Panc1 (cell line): ENCODE results near the gene TTC29.

Experiments
- POLR2AphosphoS5 ChIP-seq: IDR thresholded peaks from 2 replicates; pipeline ENCODE4 v1.6.1; 2012; ENCODE audit warnings: mild to moderate bottlenecking, low read depth, low read length, moderate library complexity
- TF ChIP-seq, protein P1 (sequence below), 2 experiments: IDR thresholded peaks; 2 replicates each; pipeline ENCODE4 v1.6.1; 2011 to 2012; ENCODE audit warnings: low read depth in 2 of 2, control low read depth in 1 of 2, low read length in 1 of 2, mild to moderate bottlenecking in 1 of 2, moderate library complexity in 1 of 2; ENCODE audit not compliant: insufficient read depth in 1 of 2
- TF ChIP-seq, protein P2 (sequence below): fragments of 450-650 bp; IDR thresholded peaks from 2 replicates; pipeline ENCODE4 v1.5.1; 2017; ENCODE audit warnings: mild to moderate bottlenecking

DNA sequence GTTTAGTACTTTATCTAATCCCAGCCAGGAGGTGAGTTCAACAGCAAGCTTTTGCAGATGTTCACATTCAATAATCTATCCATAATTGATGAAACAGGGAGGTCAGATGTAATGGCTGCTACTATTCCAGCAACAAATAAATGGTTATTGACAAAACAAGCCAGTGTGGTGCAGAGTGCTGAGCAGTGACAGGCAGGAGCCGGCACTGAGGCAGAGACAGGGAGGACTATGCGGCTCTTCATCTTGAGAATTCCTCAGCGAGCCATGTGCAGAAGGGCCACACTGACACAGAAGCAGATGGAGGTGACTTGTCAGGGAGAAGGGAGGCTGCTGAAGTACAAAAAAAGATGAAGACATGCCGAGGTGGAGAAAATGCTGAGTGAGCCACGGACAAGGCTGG lies 98.3 kb downstream of the TTC29 start:
- TF ChIP-seq, protein P1, sequence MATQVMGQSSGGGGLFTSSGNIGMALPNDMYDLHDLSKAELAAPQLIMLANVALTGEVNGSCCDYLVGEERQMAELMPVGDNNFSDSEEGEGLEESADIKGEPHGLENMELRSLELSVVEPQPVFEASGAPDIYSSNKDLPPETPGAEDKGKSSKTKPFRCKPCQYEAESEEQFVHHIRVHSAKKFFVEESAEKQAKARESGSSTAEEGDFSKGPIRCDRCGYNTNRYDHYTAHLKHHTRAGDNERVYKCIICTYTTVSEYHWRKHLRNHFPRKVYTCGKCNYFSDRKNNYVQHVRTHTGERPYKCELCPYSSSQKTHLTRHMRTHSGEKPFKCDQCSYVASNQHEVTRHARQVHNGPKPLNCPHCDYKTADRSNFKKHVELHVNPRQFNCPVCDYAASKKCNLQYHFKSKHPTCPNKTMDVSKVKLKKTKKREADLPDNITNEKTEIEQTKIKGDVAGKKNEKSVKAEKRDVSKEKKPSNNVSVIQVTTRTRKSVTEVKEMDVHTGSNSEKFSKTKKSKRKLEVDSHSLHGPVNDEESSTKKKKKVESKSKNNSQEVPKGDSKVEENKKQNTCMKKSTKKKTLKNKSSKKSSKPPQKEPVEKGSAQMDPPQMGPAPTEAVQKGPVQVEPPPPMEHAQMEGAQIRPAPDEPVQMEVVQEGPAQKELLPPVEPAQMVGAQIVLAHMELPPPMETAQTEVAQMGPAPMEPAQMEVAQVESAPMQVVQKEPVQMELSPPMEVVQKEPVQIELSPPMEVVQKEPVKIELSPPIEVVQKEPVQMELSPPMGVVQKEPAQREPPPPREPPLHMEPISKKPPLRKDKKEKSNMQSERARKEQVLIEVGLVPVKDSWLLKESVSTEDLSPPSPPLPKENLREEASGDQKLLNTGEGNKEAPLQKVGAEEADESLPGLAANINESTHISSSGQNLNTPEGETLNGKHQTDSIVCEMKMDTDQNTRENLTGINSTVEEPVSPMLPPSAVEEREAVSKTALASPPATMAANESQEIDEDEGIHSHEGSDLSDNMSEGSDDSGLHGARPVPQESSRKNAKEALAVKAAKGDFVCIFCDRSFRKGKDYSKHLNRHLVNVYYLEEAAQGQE (IDR thresholded peaks at IDR 0.05; ENCODE audit: insufficient read depth in 1 of 2, low read depth in 2 of 2, low read length in 1 of 2) = no peak
- TF ChIP-seq, protein P2, sequence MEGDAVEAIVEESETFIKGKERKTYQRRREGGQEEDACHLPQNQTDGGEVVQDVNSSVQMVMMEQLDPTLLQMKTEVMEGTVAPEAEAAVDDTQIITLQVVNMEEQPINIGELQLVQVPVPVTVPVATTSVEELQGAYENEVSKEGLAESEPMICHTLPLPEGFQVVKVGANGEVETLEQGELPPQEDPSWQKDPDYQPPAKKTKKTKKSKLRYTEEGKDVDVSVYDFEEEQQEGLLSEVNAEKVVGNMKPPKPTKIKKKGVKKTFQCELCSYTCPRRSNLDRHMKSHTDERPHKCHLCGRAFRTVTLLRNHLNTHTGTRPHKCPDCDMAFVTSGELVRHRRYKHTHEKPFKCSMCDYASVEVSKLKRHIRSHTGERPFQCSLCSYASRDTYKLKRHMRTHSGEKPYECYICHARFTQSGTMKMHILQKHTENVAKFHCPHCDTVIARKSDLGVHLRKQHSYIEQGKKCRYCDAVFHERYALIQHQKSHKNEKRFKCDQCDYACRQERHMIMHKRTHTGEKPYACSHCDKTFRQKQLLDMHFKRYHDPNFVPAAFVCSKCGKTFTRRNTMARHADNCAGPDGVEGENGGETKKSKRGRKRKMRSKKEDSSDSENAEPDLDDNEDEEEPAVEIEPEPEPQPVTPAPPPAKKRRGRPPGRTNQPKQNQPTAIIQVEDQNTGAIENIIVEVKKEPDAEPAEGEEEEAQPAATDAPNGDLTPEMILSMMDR = no peak
- TF ChIP-seq POLR2AphosphoS5 = no peak
